ENCODE data around the gene ZYX.

The ZYX gene

DNA sequence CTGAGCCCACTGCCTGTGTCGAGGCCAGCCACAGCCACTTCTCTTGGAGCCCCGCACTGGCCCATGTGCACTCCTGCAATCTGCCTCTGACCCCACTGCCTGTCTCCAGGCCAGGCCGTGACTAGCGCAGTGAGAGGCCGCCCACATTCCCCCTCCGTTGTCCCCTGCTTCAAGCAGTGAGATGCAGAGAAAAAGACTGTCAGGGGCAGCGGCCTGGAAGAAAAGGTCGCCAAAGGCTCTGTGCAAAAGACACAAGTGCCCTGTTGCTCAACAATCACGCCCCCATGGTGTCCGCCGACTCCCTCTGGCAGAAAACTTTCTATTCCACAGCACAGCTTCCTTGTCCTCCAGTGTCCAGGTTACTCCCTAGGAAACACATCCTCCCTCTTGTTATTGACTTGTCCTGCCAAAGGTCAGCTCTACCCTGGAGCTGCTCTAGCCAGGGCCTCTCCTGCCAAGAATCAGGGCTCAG lies 28.6 kb upstream of the ZYX start:
- Histone ChIP-seq H3K27me3 (ENCODE audit: low read length) (no peaks in the 10 kb centered on the region), H2AFZ (ENCODE audit: low read depth, low read length, severe bottlenecking) (no peak overlapping the region), H4K20me1 (ENCODE audit: low read depth, low read length) (no peaks in the 10 kb centered on the region), H3K79me2 (ENCODE audit: insufficient read depth, low read length) (no peaks in the 10 kb centered on the region), H3K36me3 (ENCODE audit: low read length) (no peaks in the 10 kb centered on the region), H3K9ac (ENCODE audit: low read length) (no peak overlapping the region), H3K4me2 (ENCODE audit: low read depth, low read length, poor library complexity, severe bottlenecking) (no peak overlapping the region), H3K27ac (ENCODE audit: low read depth, low read length) (no peak overlapping the region), H3K9me3 (ENCODE audit: insufficient read depth, low read length) (no peaks in the 10 kb centered on the region), H3K4me3 (ENCODE audit: insufficient read depth, low read length, poor library complexity, severe bottlenecking) (no peak overlapping the region), H3F3A (ENCODE audit: insufficient read depth) (no peaks in the 10 kb centered on the region), H3K9me2 (replicated peaks; ENCODE audit: insufficient read depth, low read length) (no peaks in the 10 kb centered on the region)
- TF ChIP-seq, protein P1, sequence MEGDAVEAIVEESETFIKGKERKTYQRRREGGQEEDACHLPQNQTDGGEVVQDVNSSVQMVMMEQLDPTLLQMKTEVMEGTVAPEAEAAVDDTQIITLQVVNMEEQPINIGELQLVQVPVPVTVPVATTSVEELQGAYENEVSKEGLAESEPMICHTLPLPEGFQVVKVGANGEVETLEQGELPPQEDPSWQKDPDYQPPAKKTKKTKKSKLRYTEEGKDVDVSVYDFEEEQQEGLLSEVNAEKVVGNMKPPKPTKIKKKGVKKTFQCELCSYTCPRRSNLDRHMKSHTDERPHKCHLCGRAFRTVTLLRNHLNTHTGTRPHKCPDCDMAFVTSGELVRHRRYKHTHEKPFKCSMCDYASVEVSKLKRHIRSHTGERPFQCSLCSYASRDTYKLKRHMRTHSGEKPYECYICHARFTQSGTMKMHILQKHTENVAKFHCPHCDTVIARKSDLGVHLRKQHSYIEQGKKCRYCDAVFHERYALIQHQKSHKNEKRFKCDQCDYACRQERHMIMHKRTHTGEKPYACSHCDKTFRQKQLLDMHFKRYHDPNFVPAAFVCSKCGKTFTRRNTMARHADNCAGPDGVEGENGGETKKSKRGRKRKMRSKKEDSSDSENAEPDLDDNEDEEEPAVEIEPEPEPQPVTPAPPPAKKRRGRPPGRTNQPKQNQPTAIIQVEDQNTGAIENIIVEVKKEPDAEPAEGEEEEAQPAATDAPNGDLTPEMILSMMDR (IDR thresholded peaks at IDR 0.05; ENCODE audit: insufficient read depth, low read length, poor library complexity, severe bottlenecking), result no peak
- no peak for TF ChIP-seq EZH2phosphoT487 (conservative IDR thresholded peaks at IDR 0.05; ENCODE audit: low read length)

DNA sequence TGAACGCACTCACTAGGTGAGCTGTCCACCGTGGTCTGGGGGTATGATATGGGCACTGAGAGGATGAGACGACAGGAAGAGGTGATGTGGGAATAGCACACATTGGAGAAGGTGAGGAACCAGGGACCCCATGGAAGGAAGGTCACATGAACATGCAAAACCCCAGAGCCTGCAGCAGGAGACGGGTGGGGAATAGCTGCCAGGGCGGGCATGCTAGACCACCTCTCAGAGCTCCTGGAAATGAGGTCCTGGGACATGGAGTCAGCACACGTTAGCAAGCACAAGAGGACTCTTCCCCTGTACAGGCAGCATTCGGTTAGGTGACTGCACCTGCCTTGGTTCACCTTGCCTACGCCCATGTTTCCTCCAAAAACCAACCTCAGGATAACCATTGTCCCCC lies 26.8 kb upstream of the ZYX start:
- TF ChIP-seq EZH2phosphoT487 (conservative IDR thresholded peaks at IDR 0.05; ENCODE audit: low read length), result no peak
- TF ChIP-seq, protein P1 (IDR thresholded peaks at IDR 0.05; ENCODE audit: insufficient read depth, low read length, poor library complexity, severe bottlenecking), result no peak
- Histone ChIP-seq H3K9me2 (replicated peaks; ENCODE audit: insufficient read depth, low read length) (no peaks in the 10 kb centered on the region), H3K9me3 (ENCODE audit: insufficient read depth, low read length) (no peaks in the 10 kb centered on the region), H3K79me2 (ENCODE audit: insufficient read depth, low read length) (no peaks in the 10 kb centered on the region), H3K4me2 (ENCODE audit: low read depth, low read length, poor library complexity, severe bottlenecking) (no peak overlapping the region), H2AFZ (ENCODE audit: low read depth, low read length, severe bottlenecking) (no peak overlapping the region), H3K36me3 (ENCODE audit: low read length) (no peaks in the 10 kb centered on the region), H3K27ac (ENCODE audit: low read depth, low read length) (no peak overlapping the region), H3K4me3 (ENCODE audit: insufficient read depth, low read length, poor library complexity, severe bottlenecking) (no peak overlapping the region), H3F3A (ENCODE audit: insufficient read depth) (no peaks in the 10 kb centered on the region), H3K9ac (ENCODE audit: low read length) (no peak overlapping the region), H4K20me1 (ENCODE audit: low read depth, low read length) (no peaks in the 10 kb centered on the region), H3K27me3 (ENCODE audit: low read length) (no peaks in the 10 kb centered on the region)

DNA sequence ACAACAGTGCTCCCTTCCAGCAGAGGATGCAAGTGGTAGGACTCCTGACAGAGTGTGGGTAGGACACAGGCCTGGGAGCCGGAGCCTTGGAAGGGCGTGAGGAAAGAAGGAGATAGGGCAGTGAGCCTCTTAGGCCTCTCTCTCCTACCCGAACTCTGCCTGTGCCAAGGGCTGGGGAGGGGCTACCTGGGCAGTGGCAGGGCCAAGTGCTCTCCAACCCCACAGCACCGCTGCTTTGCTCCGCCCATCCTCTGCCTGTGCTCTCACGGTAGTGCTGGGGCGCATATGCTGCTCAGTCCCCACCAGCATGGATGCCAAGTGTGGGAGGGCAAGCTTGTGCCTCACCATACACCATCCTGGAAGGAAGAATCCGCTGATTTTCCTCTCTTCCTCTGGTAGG lies 26.2 kb upstream of the ZYX start:
- H3K4me3 ChIP-seq (ENCODE audit: insufficient read depth, low read length, poor library complexity, severe bottlenecking), result no peak overlapping the region
- TF ChIP-seq, protein P1 (IDR thresholded peaks at IDR 0.05; ENCODE audit: insufficient read depth, low read length, poor library complexity, severe bottlenecking), result no peak
- TF ChIP-seq EZH2phosphoT487 (conservative IDR thresholded peaks at IDR 0.05; ENCODE audit: low read length), result no peak
- no peak overlapping the region for H2AFZ ChIP-seq (ENCODE audit: low read depth, low read length, severe bottlenecking)
- no peaks in the 10 kb centered on the region for H3F3A ChIP-seq (ENCODE audit: insufficient read depth)
- no peak overlapping the region for H3K27ac ChIP-seq (ENCODE audit: low read depth, low read length)
- H3K36me3 ChIP-seq (ENCODE audit: low read length), result no peaks in the 10 kb centered on the region
- H3K27me3 ChIP-seq (ENCODE audit: low read length), result no peaks in the 10 kb centered on the region
- H3K79me2 ChIP-seq (ENCODE audit: insufficient read depth, low read length), result no peaks in the 10 kb centered on the region
- no peaks in the 10 kb centered on the region for H3K9me3 ChIP-seq (ENCODE audit: insufficient read depth, low read length)
- no peak overlapping the region for H3K9ac ChIP-seq (ENCODE audit: low read length)
- no peak overlapping the region for H3K4me2 ChIP-seq (ENCODE audit: low read depth, low read length, poor library complexity, severe bottlenecking)
- H3K9me2 ChIP-seq (replicated peaks; ENCODE audit: insufficient read depth, low read length), result no peaks in the 10 kb centered on the region
- H4K20me1 ChIP-seq (ENCODE audit: low read depth, low read length), result no peaks in the 10 kb centered on the region

All from SU-DHL-6 (cell line).